Measurements from ENCODE around the gene IL1RL2. TPM values are rescaled to one million over a fixed set of nuclear protein-coding genes. Genes with fewer than 3 reads are reported as not detected.

Gene IL1RL2
- total and polyA plus RNA-seq, 4 donors: 0.98 to 2.0 (median 1.3) TPM

DNA sequence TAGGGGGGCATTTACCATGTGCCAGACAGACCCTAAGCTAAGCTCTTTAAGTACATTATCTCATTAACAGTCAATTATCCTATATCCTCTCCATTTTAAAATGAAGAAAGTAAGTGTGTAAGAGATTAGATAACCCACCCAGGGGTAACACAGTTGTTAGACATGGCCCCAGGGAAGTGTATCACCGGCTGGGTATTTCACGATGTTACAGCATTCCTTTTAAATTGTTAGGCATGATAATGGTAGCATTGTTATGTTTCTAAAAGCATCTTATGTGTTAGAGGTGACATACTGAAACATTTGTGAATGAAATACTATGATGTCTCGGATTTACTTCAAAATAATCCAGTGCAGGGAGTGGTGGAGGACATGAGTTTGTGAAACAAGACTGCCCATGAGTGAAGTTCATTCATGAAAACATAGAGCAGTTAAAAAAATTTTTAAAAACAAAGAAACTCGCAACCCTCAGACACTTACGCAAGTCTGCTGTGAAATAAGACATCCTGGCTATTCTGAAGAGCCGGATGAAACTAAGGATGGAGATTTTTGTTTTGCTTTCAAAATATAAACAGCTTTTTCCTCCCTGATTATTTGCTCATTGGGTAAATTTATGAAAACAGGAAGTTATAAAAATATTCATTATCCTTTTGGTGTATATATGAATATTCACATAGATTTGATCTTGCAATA, 54.9 kb downstream of the IL1RL2 start:
- peak overlapping the region; percentile 4 to 69 for H3K27ac ChIP-seq (ENCODE audit: low read depth in 1 of 2, low read length in 2 of 2)
- WGBS: 79% methylated on average over 6 of the region's 6 CpGs

DNA sequence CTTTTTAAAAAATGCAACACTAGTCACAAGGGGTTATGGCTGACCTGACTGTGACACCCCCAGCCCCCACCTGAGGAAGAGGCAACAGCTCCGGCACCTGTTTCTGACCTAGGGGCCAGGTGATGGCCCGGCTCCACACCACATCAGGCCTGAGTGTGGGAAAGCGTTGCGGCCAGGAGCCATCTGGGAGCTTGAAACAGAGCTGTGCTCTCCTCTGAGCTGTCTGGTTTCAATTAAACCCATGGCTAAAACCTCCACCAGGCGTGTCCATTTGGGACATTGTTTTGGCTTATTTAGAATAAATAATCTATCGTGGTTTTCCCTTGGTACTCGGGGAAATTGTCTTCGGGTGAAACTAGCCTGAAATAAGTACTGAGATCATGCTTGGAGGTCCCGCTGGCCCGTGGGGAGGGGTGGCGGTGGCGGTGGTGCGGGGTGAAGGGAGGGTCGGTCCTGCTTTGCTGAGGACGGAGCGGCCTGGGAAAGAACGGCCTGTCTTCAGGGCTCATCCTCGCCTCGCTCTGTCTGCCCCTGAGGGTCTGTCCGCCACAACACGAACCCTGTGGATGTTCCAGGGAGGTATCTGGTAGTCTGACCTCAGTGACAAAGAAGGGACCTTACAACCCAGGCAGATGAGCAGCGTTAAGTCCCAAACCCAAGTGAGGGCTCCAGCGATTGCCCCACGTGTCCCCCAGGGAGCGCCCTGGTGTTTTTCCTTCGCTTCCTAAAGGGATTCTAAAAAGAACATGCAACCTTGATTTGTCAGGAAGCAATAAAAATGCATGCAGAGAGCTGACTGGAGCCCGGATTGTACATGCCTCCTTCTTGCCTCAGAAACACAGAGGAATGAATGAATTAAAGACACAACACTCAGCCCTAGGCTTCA, 58.7 kb downstream of the IL1RL2 start:
- Histone ChIP-seq H3K9ac (ENCODE audit: low read depth in 1 of 2, low read length in 2 of 2) (no peak overlapping the region), H3K4me1 (ENCODE audit: control insufficient read depth in 4 of 4, insufficient read depth in 4 of 4, low read length in 3 of 4) (peaks cover 0 to 7% (median under 1%) of the 10 kb centered on the region in 4 donors), H3K27me3 (ENCODE audit: control insufficient read depth in 4 of 4, insufficient read depth in 4 of 4, low read length in 3 of 4) (no peaks in the 10 kb centered on the region), H3K27ac (ENCODE audit: low read depth in 1 of 2, low read length in 2 of 2) (no peak overlapping the region), H3K36me3 (ENCODE audit: control insufficient read depth in 4 of 4, insufficient read depth in 3 of 4, low read depth in 1 of 4, low read length in 3 of 4) (no peaks in the 10 kb centered on the region), H3K4me3 (ENCODE audit: low read depth in 1 of 3, low read length in 3 of 3) (no peak overlapping the region), H3K9me3 (ENCODE audit: control insufficient read depth in 4 of 4, low read length in 3 of 4) (no peaks in the 10 kb centered on the region)
- TF ChIP-seq RAD21 (IDR thresholded peaks at IDR 0.05) (peak in 1 of 2 donors; percentile 8), TAF1 (conservative IDR thresholded peaks at IDR 0.05) (no peak)
- 89% methylated on average over 27 of the region's 27 CpGs for WGBS
- DNase-seq (ENCODE audit: low spot score): no peak

More for the DNA sequence above, 54.9 kb downstream of the IL1RL2 start:
- Histone ChIP-seq H3K36me3 (ENCODE audit: control insufficient read depth in 4 of 4, insufficient read depth in 3 of 4, low read depth in 1 of 4, low read length in 3 of 4) (no peaks in the 10 kb centered on the region), H3K4me1 (ENCODE audit: control insufficient read depth in 4 of 4, insufficient read depth in 4 of 4, low read length in 3 of 4) (peaks cover 0 to 9% (median 2%) of the 10 kb centered on the region in 4 donors), H3K9ac (ENCODE audit: low read depth in 1 of 2, low read length in 2 of 2) (peak overlapping the region in 1 of 2 donors; percentile 24), H3K4me3 (ENCODE audit: low read depth in 1 of 3, low read length in 3 of 3) (no peak overlapping the region), H3K27me3 (ENCODE audit: control insufficient read depth in 4 of 4, insufficient read depth in 4 of 4, low read length in 3 of 4) (no peaks in the 10 kb centered on the region), H3K9me3 (ENCODE audit: control insufficient read depth in 4 of 4, low read length in 3 of 4) (no peaks in the 10 kb centered on the region)
- TF ChIP-seq, protein P1, sequence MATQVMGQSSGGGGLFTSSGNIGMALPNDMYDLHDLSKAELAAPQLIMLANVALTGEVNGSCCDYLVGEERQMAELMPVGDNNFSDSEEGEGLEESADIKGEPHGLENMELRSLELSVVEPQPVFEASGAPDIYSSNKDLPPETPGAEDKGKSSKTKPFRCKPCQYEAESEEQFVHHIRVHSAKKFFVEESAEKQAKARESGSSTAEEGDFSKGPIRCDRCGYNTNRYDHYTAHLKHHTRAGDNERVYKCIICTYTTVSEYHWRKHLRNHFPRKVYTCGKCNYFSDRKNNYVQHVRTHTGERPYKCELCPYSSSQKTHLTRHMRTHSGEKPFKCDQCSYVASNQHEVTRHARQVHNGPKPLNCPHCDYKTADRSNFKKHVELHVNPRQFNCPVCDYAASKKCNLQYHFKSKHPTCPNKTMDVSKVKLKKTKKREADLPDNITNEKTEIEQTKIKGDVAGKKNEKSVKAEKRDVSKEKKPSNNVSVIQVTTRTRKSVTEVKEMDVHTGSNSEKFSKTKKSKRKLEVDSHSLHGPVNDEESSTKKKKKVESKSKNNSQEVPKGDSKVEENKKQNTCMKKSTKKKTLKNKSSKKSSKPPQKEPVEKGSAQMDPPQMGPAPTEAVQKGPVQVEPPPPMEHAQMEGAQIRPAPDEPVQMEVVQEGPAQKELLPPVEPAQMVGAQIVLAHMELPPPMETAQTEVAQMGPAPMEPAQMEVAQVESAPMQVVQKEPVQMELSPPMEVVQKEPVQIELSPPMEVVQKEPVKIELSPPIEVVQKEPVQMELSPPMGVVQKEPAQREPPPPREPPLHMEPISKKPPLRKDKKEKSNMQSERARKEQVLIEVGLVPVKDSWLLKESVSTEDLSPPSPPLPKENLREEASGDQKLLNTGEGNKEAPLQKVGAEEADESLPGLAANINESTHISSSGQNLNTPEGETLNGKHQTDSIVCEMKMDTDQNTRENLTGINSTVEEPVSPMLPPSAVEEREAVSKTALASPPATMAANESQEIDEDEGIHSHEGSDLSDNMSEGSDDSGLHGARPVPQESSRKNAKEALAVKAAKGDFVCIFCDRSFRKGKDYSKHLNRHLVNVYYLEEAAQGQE (IDR thresholded peaks at IDR 0.05): no peak
- no peak for TF ChIP-seq NR2F2 (IDR thresholded peaks at IDR 0.05)
- TF ChIP-seq, protein P2, sequence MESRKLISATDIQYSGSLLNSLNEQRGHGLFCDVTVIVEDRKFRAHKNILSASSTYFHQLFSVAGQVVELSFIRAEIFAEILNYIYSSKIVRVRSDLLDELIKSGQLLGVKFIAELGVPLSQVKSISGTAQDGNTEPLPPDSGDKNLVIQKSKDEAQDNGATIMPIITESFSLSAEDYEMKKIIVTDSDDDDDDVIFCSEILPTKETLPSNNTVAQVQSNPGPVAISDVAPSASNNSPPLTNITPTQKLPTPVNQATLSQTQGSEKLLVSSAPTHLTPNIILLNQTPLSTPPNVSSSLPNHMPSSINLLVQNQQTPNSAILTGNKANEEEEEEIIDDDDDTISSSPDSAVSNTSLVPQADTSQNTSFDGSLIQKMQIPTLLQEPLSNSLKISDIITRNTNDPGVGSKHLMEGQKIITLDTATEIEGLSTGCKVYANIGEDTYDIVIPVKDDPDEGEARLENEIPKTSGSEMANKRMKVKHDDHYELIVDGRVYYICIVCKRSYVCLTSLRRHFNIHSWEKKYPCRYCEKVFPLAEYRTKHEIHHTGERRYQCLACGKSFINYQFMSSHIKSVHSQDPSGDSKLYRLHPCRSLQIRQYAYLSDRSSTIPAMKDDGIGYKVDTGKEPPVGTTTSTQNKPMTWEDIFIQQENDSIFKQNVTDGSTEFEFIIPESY (IDR thresholded peaks at IDR 0.05): no peak
- TF ChIP-seq JUND (IDR thresholded peaks at IDR 0.05): no peak
- no peak for TF ChIP-seq HNF4G (IDR thresholded peaks at IDR 0.05)
- no peak for TF ChIP-seq FOXA1 (IDR thresholded peaks at IDR 0.05)
- no peak for TF ChIP-seq EGR1 (IDR thresholded peaks at IDR 0.05; ENCODE audit: low read depth in 2 of 2)
- TF ChIP-seq YY1 (IDR thresholded peaks at IDR 0.05): no peak
- TF ChIP-seq GABPA (IDR thresholded peaks at IDR 0.05 in 1 of 2, conservative IDR thresholded peaks at IDR 0.05 in 1 of 2): no peak
- DNase-seq (ENCODE audit: low spot score): no peak
